Measurements from ENCODE around the gene KDM5A.
"Not testable (repeated sequence)": the region's sequence is repeated elsewhere in the genome, so short reads cannot be mapped to it uniquely, and the experiment has no call there.

Gene KDM5A

GRCh38 chr12:389142-390096 is at the start of gene KDM5A:
Gene KDM5A (minus strand): TSS chr12:389320. CDS start chr12:389091, 229 bp downstream.
- DNase-seq (ENCODE audit: low read depth), result peak; percentile 81

GRCh38 chr12:435737-436136 is 46.6 kb upstream of the KDM5A start:
- not testable (repeated sequence) for DNase-seq (ENCODE audit: low read depth)

GRCh38 chr12:422526-422925 is 33.4 kb upstream of the KDM5A start:
- no peak for DNase-seq (ENCODE audit: low read depth)

GRCh38 chr12:418432-418831 is 29.3 kb upstream of the KDM5A start:
- no peak for DNase-seq (ENCODE audit: low read depth)

GRCh38 chr12:414859-415258 is 25.7 kb upstream of the KDM5A start:
- no peak for DNase-seq (ENCODE audit: low read depth)

GRCh38 chr12:402029-402389 is 12.9 kb upstream of the KDM5A start:
- no peak for DNase-seq (ENCODE audit: low read depth)

GRCh38 chr12:401235-402028 is 12.3 kb upstream of the KDM5A start, which contains the start of gene CCDC77:
Gene CCDC77 (plus strand): TSS chr12:401644. CDS start chr12:409384, 7,740 bp downstream.
- DNase-seq (ENCODE audit: low read depth), result peak; percentile 86

GRCh38 chr12:400828-401227 is 11.7 kb upstream of the KDM5A start:
- no peak for DNase-seq (ENCODE audit: low read depth)

GRCh38 chr12:388541-389141 is 479 bp downstream of the KDM5A start:
- no peak for DNase-seq (ENCODE audit: low read depth)

- no peak for DNase-seq (ENCODE audit: low read depth)
Measured at GRCh38 chr12:388012-388411, 1.1 kb downstream of the KDM5A start.

GRCh38 chr12:386651-387050 is 2.5 kb downstream of the KDM5A start:
- no peak for DNase-seq (ENCODE audit: low read depth)

- not testable (repeated sequence) for DNase-seq (ENCODE audit: low read depth)
Measured at GRCh38 chr12:370739-371485, 18.2 kb downstream of the KDM5A start.

GRCh38 chr12:367972-368371 is 21.1 kb downstream of the KDM5A start:
- DNase-seq (ENCODE audit: low read depth), result no peak

GRCh38 chr12:366820-367219 is 22.3 kb downstream of the KDM5A start:
- DNase-seq (ENCODE audit: low read depth), result no peak

GRCh38 chr12:359091-359490 is 30.0 kb downstream of the KDM5A start:
- DNase-seq (ENCODE audit: low read depth), result no peak

- no peak for DNase-seq (ENCODE audit: low read depth)
Measured at GRCh38 chr12:356276-356988, 32.7 kb downstream of the KDM5A start.

- not testable (repeated sequence) for DNase-seq (ENCODE audit: low read depth)
Measured at GRCh38 chr12:351197-351596, 37.9 kb downstream of the KDM5A start.

GRCh38 chr12:349625-350024 is 39.5 kb downstream of the KDM5A start:
- not testable (repeated sequence) for DNase-seq (ENCODE audit: low read depth)

GRCh38 chr12:343036-343435 is 46.1 kb downstream of the KDM5A start:
- DNase-seq (ENCODE audit: low read depth), result not testable (repeated sequence)

GRCh38 chr12:337039-337438 is 52.1 kb downstream of the KDM5A start:
- DNase-seq (ENCODE audit: low read depth), result no peak

GRCh38 chr12:334125-334524 is 55.0 kb downstream of the KDM5A start:
- no peak for DNase-seq (ENCODE audit: low read depth)
